K562 (cell line): ENCODE data around the gene C1orf50. TPM values are rescaled to one million over a fixed set of nuclear protein-coding genes. Genes with fewer than 3 reads are reported as not detected.

Experiments
- COPS2 ChIP-seq: fragments of 450-650 bp; conservative IDR thresholded peaks from 2 replicates; pipeline ENCODE4 v1.6.1; 2016; ENCODE audit warnings: mild to moderate bottlenecking, moderate library complexity
- E2F6 ChIP-seq, 2 experiments: IDR thresholded peaks; 2 replicates each; pipeline ENCODE4 v1.6.1; 2011; ENCODE audit warnings: borderline replicate concordance in 1 of 2, control low read depth in 1 of 2, low read depth in 1 of 2, low read length in 1 of 2, mild to moderate bottlenecking in 1 of 2, mixed read lengths in 1 of 2, moderate library complexity in 1 of 2; ENCODE audit not compliant: insufficient read depth in 1 of 2, insufficient read length in 1 of 2, poor library complexity in 1 of 2, severe bottlenecking in 1 of 2; ENCODE audit errors: extremely low read depth in 1 of 2
- ELF2 ChIP-seq: fragments of 250-450 bp; sonication (Bioruptor Pico); IDR thresholded peaks from 2 replicates; pipeline ENCODE4 v1.5.0; 2021; ENCODE audit warnings: mild to moderate bottlenecking
- EP300 ChIP-seq: IDR thresholded peaks from 2 replicates; pipeline ENCODE4 v1.6.1; 2012; ENCODE audit warnings: low read length, improper control_type of control experiment
- FOXK1 ChIP-seq: sonication (generic); formaldehyde crosslinking; IDR thresholded peaks from 2 replicates; pipeline ENCODE4 v1.8.0; 2022; ENCODE audit warnings: missing genetic modification reagents, mild to moderate bottlenecking, borderline replicate concordance
- HDAC6 ChIP-seq: IDR thresholded peaks from 2 replicates; pipeline ENCODE4 v1.6.1; 2012; ENCODE audit warnings: low read depth, mild to moderate bottlenecking, control low read depth, inconsistent platforms, low read length, moderate library complexity
- MCM5 ChIP-seq: fragments of 450-650 bp; IDR thresholded peaks from 2 replicates; pipeline ENCODE4 v1.6.1; 2016; ENCODE audit warnings: low read depth
- MNT ChIP-seq, 2 experiments: fragments of 450-650 bp; conservative IDR thresholded peaks; 2 replicates each; pipeline ENCODE4 v1.6.1; 2017; ENCODE audit warnings: mild to moderate bottlenecking in 2 of 2, moderate library complexity in 2 of 2
- MTA3 ChIP-seq: fragments of 450-650 bp; formaldehyde crosslinking; IDR thresholded peaks from 2 replicates; pipeline ENCODE4 v1.6.1; 2017; ENCODE audit warnings: mild to moderate bottlenecking, borderline replicate concordance
- SIN3A ChIP-seq, 2 experiments: fragments of 150-350 bp in 1 of 2; IDR thresholded peaks; 2 replicates each; pipeline ENCODE4 v1.6.1; 2011 to 2016; ENCODE audit warnings: borderline replicate concordance in 2 of 2, low read depth in 2 of 2, low read length in 2 of 2, mild to moderate bottlenecking in 2 of 2, moderate library complexity in 2 of 2; ENCODE audit not compliant: control insufficient read depth in 1 of 2
- THAP12 ChIP-seq: fragments of 250-450 bp; sonication (Bioruptor Pico); IDR thresholded peaks from 2 replicates; pipeline ENCODE4 v1.9.0; 2021; ENCODE audit warnings: mild to moderate bottlenecking, inconsistent platforms
- THRA ChIP-seq: fragments of 450-650 bp; IDR thresholded peaks from 2 replicates; pipeline ENCODE4 v1.6.1; 2017; ENCODE audit warnings: mild to moderate bottlenecking, moderate library complexity
- ZBTB26 ChIP-seq: fragments of 450-650 bp; formaldehyde crosslinking; IDR thresholded peaks from 2 replicates; pipeline ENCODE4 v1.4.0; 2022; ENCODE audit warnings: missing genetic modification characterization
- ZNF121 ChIP-seq: sonication (generic); formaldehyde crosslinking; conservative IDR thresholded peaks from 2 replicates; pipeline ENCODE4 v1.8.0; 2022; ENCODE audit warnings: missing genetic modification reagents
- ZNF23 ChIP-seq: fragments of 250-450 bp; sonication (Bioruptor Pico); IDR thresholded peaks from 2 replicates; pipeline ENCODE4 v1.4.0; 2020; ENCODE audit warnings: mild to moderate bottlenecking
- ZNF3 ChIP-seq: fragments of 250-450 bp; sonication (Bioruptor Pico); IDR thresholded peaks from 2 replicates; pipeline ENCODE4 v1.5.0; 2021; ENCODE audit warnings: mild to moderate bottlenecking, moderate library complexity
- ZNF311 ChIP-seq: fragments of 250-450 bp; sonication (Bioruptor Pico); IDR thresholded peaks from 2 replicates; pipeline ENCODE4 v1.4.0; 2020; ENCODE audit warnings: mild to moderate bottlenecking, moderate library complexity
- ZNF76 ChIP-seq: fragments of 250-450 bp; sonication (Bioruptor Pico); IDR thresholded peaks from 2 replicates; pipeline ENCODE4 v1.4.0; 2020; ENCODE audit warnings: mild to moderate bottlenecking, moderate library complexity, borderline replicate concordance
- ZSCAN32 ChIP-seq: fragments of 450-650 bp; formaldehyde crosslinking; IDR thresholded peaks from 2 replicates; pipeline ENCODE4 v1.4.0; 2020; ENCODE audit warnings: mild to moderate bottlenecking, moderate library complexity
- polyA plus RNA-seq, 8 experiments: library from polyadenylated mRNA; depleted of rRNA in 4 of 8; stranded (reverse) in 5 of 8; unstranded in 3 of 8; fragments of >200 nt; fragmentation: Nextera tagmentation in 2 of 8; fragmentation: Illumina TruSeq in 1 of 8; extraction: Ambion mirVana in 2 of 8; extraction: Trizol in 1 of 8; gene quantifications; 2 replicates each; pipeline versions ENCODE4 v1.2.1 to v1.2.3, GENCODE V29; 2011 to 2014; ENCODE audit warnings: inconsistent platforms in 1 of 8, missing spikeins in 1 of 8
- total RNA-seq, 7 experiments: library from RNA; depleted of rRNA in 6 of 7; stranded (reverse); fragments of >200 nt in 6 of 7; fragmentation: Illumina TruSeq in 2 of 7; extraction: Trizol in 2 of 7; gene quantifications; 2 replicates each; pipeline versions ENCODE4 v1.2.1 to v1.2.3, GENCODE V29; 2011 to 2021; ENCODE audit warnings: low replicate concordance in 1 of 7

Gene C1orf50
- total and polyA plus RNA-seq, 9 of the 15 experiments (the other 6 are each of a cell fraction or from before 2014, with no cell fraction given) = 0.55 to 13.9 (median 5.2) TPM

GRCh38 chr1:42816585-42817439 is 49.8 kb downstream of the C1orf50 start, which contains the start of the genes ERMAP and SVBP (continued):
- no peak for TF ChIP-seq FOXK1 (CRISPR knock-in tag)
- TF ChIP-seq ZNF76 (CRISPR knock-in tag) = peak; percentile 55; the same call in 1 of the 2 replicates
- peak in 1 of 2 experiments; percentile 42; a peak in 3 of 4 replicates for TF ChIP-seq MNT (conservative IDR thresholded peaks at IDR 0.05)
- TF ChIP-seq THAP12 (CRISPR knock-in tag) = peak; percentile 73; the same call in 1 of the 2 replicates
- no peak for TF ChIP-seq COPS2
- no peak; the same call in 1 of the 2 replicates for TF ChIP-seq ZSCAN32
- TF ChIP-seq MTA3 = peak; percentile 59; the same call in 1 of the 2 replicates
- TF ChIP-seq HDAC6 = no peak
- TF ChIP-seq ZNF311 (CRISPR knock-in tag) = no peak
- no peak for TF ChIP-seq ZNF23
- no peak for TF ChIP-seq MCM5
- no peak for TF ChIP-seq ZNF3 (CRISPR knock-in tag)
- TF ChIP-seq ZNF121 (CRISPR knock-in tag) = no peak
- TF ChIP-seq THRA = no peak
- TF ChIP-seq ZBTB26 (CRISPR knock-in tag) = no peak
- TF ChIP-seq ELF2 (CRISPR knock-in tag) = 0 out of 2 replicates have a peak, but pooled peaks have one; percentile 50
- TF ChIP-seq SIN3A (IDR thresholded peaks at IDR 0.05; ENCODE audit: borderline replicate concordance in 2 of 2, control insufficient read depth in 1 of 2, low read depth in 2 of 2, low read length in 2 of 2) = peak; percentile 31 to 70; a peak in 2 of 4 replicates
- TF ChIP-seq E2F6 (IDR thresholded peaks at IDR 0.05; ENCODE audit: borderline replicate concordance in 1 of 2, extremely low read depth in 1 of 2, insufficient read depth in 1 of 2, insufficient read length in 1 of 2, low read depth in 1 of 2, low read length in 1 of 2, poor library complexity in 1 of 2, severe bottlenecking in 1 of 2) = peak in 1 of 2 experiments; percentile 60
- TF ChIP-seq EP300 = peak; percentile 14; the same call in 1 of the 2 replicates
